OCI-LY7 (cell line): ENCODE data around the gene UBTF. TPM values are rescaled to one million over a fixed set of nuclear protein-coding genes. Genes with fewer than 3 reads are reported as not detected.
A peak's percentile ranks its signal among the peaks of the same experiment; 100 is the strongest.

Experiments
- Bru-seq: library from RNA; stranded (reverse); fragments of 400-500 nt; gene quantifications from one replicate; lab custom pipeline; 2021; lab: Mats Ljungman, UMichigan
- BruChase-seq, 2 experiments: library from RNA; stranded (reverse); fragments of 400-500 nt; gene quantifications; one replicate each; lab custom pipeline; 2021; lab: Mats Ljungman, UMichigan
- BruUV-seq: library from RNA; stranded (reverse); fragments of 400-500 nt; replicated peaks from 2 replicates; lab custom pipeline; 2021; lab: Mats Ljungman, UMichigan
- CTCF ChIA-PET: fragments of 300-600 bp; sonication (Branson Sonifier 250); formaldehyde crosslinking; loops from one replicate; lab custom pipeline; 2022; ENCODE audit warnings: antibody characterized with exemption; ENCODE audit not compliant: unreplicated experiment; lab: Charles Lee
- POLR2A ChIA-PET: fragments of 300-600 bp; sonication (Branson Sonifier 250); formaldehyde crosslinking; loops from one replicate; lab custom pipeline; 2022; ENCODE audit warnings: antibody characterized with exemption; lab: Charles Lee
- DNase-seq: peaks from one replicate; pipeline ENCODE4 v3.0.0-alpha.2; 2015; ENCODE audit warnings: low spot score
- H2AFZ ChIP-seq: fragments of 200-600 bp; sonication (generic), shearing (Covaris generic); 2 replicates; pipeline ENCODE4 v1.6.1; 2014; ENCODE audit warnings: mild to moderate bottlenecking, antibody characterized with exemption, low read length, moderate library complexity
- H3K27ac ChIP-seq: fragments of 200-600 bp; sonication (generic); 2 replicates; pipeline ENCODE4 v1.5.1; 2014; ENCODE audit warnings: mixed run types, low read depth, mild to moderate bottlenecking, moderate library complexity, low read length, inconsistent platforms; ENCODE audit not compliant: poor library complexity, severe bottlenecking
- H3K36me3 ChIP-seq: fragments of 200-600 bp; sonication (generic); 2 replicates; pipeline ENCODE4 v1.6.1; 2014; ENCODE audit warnings: mild to moderate bottlenecking, antibody characterized with exemption, low read length, moderate library complexity, mixed read lengths; ENCODE audit not compliant: insufficient read depth
- H3K4me1 ChIP-seq: fragments of 200-600 bp; sonication (generic); 2 replicates; pipeline ENCODE4 v1.5.1; 2014; ENCODE audit warnings: mild to moderate bottlenecking, low read length; ENCODE audit not compliant: insufficient read depth, poor library complexity, severe bottlenecking
- H3K4me2 ChIP-seq: fragments of 200-600 bp; sonication (generic); 2 replicates; pipeline ENCODE4 v1.6.1; 2014; ENCODE audit warnings: mild to moderate bottlenecking, low read length
- H3K4me3 ChIP-seq: fragments of 200-600 bp; sonication (generic); 2 replicates; pipeline ENCODE4 v1.5.1; 2014; ENCODE audit warnings: mild to moderate bottlenecking, low read depth, low read length; ENCODE audit not compliant: poor library complexity, severe bottlenecking
- H3K79me2 ChIP-seq: fragments of 200-600 bp; sonication (generic); 2 replicates; pipeline ENCODE4 v1.6.1; 2016; ENCODE audit warnings: low read depth, mild to moderate bottlenecking, low read length, moderate library complexity, mixed read lengths; ENCODE audit not compliant: insufficient read depth
- H3K9me2 ChIP-seq: fragments of 200-600 bp; sonication (generic); 2 replicates; pipeline ENCODE4 v1.6.1; 2016; ENCODE audit warnings: mild to moderate bottlenecking, low read length, mixed read lengths; ENCODE audit not compliant: insufficient read depth
- H3K9me3 ChIP-seq: fragments of 200-600 bp; sonication (generic); 2 replicates; pipeline ENCODE4 v1.6.1; 2014; ENCODE audit warnings: mild to moderate bottlenecking, mixed run types, low read length, mixed read lengths
- H4K20me1 ChIP-seq: fragments of 200-600 bp; sonication (generic); 2 replicates; pipeline ENCODE4 v1.6.1; 2014; ENCODE audit warnings: mild to moderate bottlenecking, antibody characterized with exemption, low read length, moderate library complexity, mixed read lengths; ENCODE audit not compliant: insufficient read depth
- CTCF ChIP-seq: fragments of 200-600 bp; sonication (generic); conservative IDR thresholded peaks from 2 replicates; pipeline ENCODE4 v1.5.1; 2014; ENCODE audit warnings: mild to moderate bottlenecking, antibody characterized with exemption, low read length, moderate library complexity, mixed read lengths
- EZH2phosphoT487 ChIP-seq: fragments of 200-600 bp; sonication (generic); IDR thresholded peaks from 2 replicates; pipeline ENCODE4 v1.6.1; 2018; ENCODE audit warnings: low read depth, borderline replicate concordance, mild to moderate bottlenecking, mixed run types, antibody characterized with exemption, low read length, moderate library complexity, mixed read lengths
- intact Hi-C: fragments of 100-400 bp; cut with micrococcal nuclease; formaldehyde crosslinking; loops from one replicate; pipeline ENCODE4 v1.10.0; 2022; ENCODE audit not compliant: unreplicated experiment
- long read RNA-seq: library from polyadenylated mRNA; stranded (forward); transcript quantifications from one replicate; pipeline ENCODE4 v2.0.0, GENCODE V29; 2022
- total RNA-seq, 2 experiments: library from RNA; depleted of rRNA in 1 of 2; stranded (reverse); fragments of >200 nt in 1 of 2; shearing (Covaris generic) in 1 of 2; gene quantifications; 2 replicates each; pipeline ENCODE4 v1.2.3, GENCODE V29; 2014 to 2022

Gene UBTF
- total RNA-seq (2014; rRNA removed; shearing (Covaris generic)): 155 and 257 TPM in 2 replicates
- 215 and 228 TPM in 2 replicates for total RNA-seq (2022)
- percentile 90 among the genes with signal in this experiment for Bru-seq, nascent RNA
- BruChase-seq, experiment 1, labeled RNA remaining after a 6-hour chase: percentile 98 among the genes with signal in this experiment
- percentile 98 among the genes with signal in this experiment for BruChase-seq, experiment 2, labeled RNA remaining after a 2-hour chase
- long read RNA-seq, full-length matches to known transcripts: 77 of 186 reads
- long read RNA-seq, partial matches to known transcripts: 19 of 186 reads
- long read RNA-seq, other reads (novel, unspliced or antisense): 90 of 186 reads

- intact Hi-C loops: loop anchor here (1.0 to 10.0 kb wide), 3 partner anchors 19 to 285 kb away; partner anchors contain the start of genes GPATCH8 and SLC25A39
Measured at GRCh38 chr17:44219616-44220212, at the start of gene UBTF. Gene UBTF, minus strand, starts transcription at chr17:44219675. Its CDS starts 1,446 bp downstream, at chr17:44218229.

GRCh38 chr17:44268709-44269534, 49.4 kb upstream of the UBTF start:
- intact Hi-C loops: no loop called here
- no TSS peak for BruUV-seq
- H3K79me2 ChIP-seq: no peaks in the 10 kb centered on the region
- no peaks in the 10 kb centered on the region for H4K20me1 ChIP-seq
- no peak overlapping the region for H3K27ac ChIP-seq
- no peak overlapping the region for H2AFZ ChIP-seq
- no peak overlapping the region for H3K4me3 ChIP-seq
- TF ChIP-seq EZH2phosphoT487 (no peak), CTCF (no peak)
- no peaks in the 10 kb centered on the region for H3K4me1 ChIP-seq
- no peak for DNase-seq
- H3K4me2 ChIP-seq: no peak overlapping the region
- ChIA-PET CTCF (no interaction called here), POLR2A (no interaction called here)
- H3K9me2 ChIP-seq: no peaks in the 10 kb centered on the region
- no peaks in the 10 kb centered on the region for H3K9me3 ChIP-seq
- no peaks in the 10 kb centered on the region for H3K36me3 ChIP-seq

More at GRCh38 chr17:44219616-44220212, at the start of gene UBTF:
- Histone ChIP-seq H3K79me2 (peaks cover 40% of the 10 kb centered on the region), H3K4me2 (peak within 1 kb of the TSS; percentile 59), H3K36me3 (peaks cover 34% of the 10 kb centered on the region), H3K4me3 (peak within 1 kb of the TSS; percentile 90), H3K9me3 (no peaks in the 10 kb centered on the region), H4K20me1 (no peaks in the 10 kb centered on the region), H2AFZ (no peak within 1 kb of the TSS), H3K4me1 (peaks cover 31% of the 10 kb centered on the region), H3K9me2 (no peaks in the 10 kb centered on the region), H3K27ac (peak within 1 kb of the TSS; percentile 86)
- DNase-seq: peak; percentile 87
- BruUV-seq: no TSS peak
- CTCF ChIA-PET: interaction anchor here (1.6 kb wide), 1 partner anchor 9 kb away, joined by 8 read pairs; no protein-coding TSS in a partner anchor
- POLR2A ChIA-PET: interaction anchor here (0.6 kb wide), 1 partner anchor 20 kb away, joined by 3 read pairs; the partner anchor contains the start of gene ATXN7L3
- TF ChIP-seq CTCF (no peak), EZH2phosphoT487 (no peak)
